H1 (cell line): ENCODE results near the gene MAN2A1. TPM values are rescaled to one million over a fixed set of nuclear protein-coding genes. Genes with fewer than 3 reads are reported as not detected.

Experiments
- CTCF ChIA-PET: fragments of 300-600 bp; sonication (Branson Sonifier 250); formaldehyde crosslinking; loops from one replicate; lab custom pipeline; 2021; ENCODE audit not compliant: partially characterized antibody; lab: Charles Lee
- POLR2A ChIA-PET: fragments of 300-600 bp; sonication (Branson Sonifier 250); formaldehyde crosslinking; loops from one replicate; lab custom pipeline; 2021; ENCODE audit warnings: inconsistent platforms; ENCODE audit not compliant: partially characterized antibody; lab: Charles Lee
- DNase-seq, 2 experiments: peaks; one replicate each; pipeline versions ENCODE4 v3.0.0 to v3.0.0-alpha.2; 2010 to 2022; ENCODE audit warnings: low spot score in 2 of 2, low read depth in 1 of 2, mixed read lengths in 1 of 2
- FAIRE-seq: peaks from 2 replicates; lab custom pipeline; 2011; peaks lifted over from hg19 to GRCh38; lab: Jason Lieb, UNC
- H2AFZ ChIP-seq: 2 replicates; pipeline ENCODE4 v1.8.1; 2012; ENCODE audit warnings: low read length, inconsistent platforms
- H2AK5ac ChIP-seq: 2 replicates; pipeline ENCODE4 v1.6.1; 2013; ENCODE audit warnings: low read depth, low read length
- H2BK120ac ChIP-seq: replicated peaks from 2 replicates; pipeline ENCODE3; 2013; ENCODE audit warnings: low read depth, low read length, inconsistent platforms
- H2BK12ac ChIP-seq: 2 replicates; pipeline ENCODE4 v1.6.1; 2013; ENCODE audit warnings: low read depth, low read length
- H2BK15ac ChIP-seq: 2 replicates; pipeline ENCODE4 v1.6.1; 2013; ENCODE audit warnings: low read length
- H2BK20ac ChIP-seq: 2 replicates; pipeline ENCODE4 v1.6.1; 2013; ENCODE audit warnings: low read length
- H2BK5ac ChIP-seq: 2 replicates; pipeline ENCODE4 v1.6.1; 2013; ENCODE audit warnings: low read depth, low read length
- H3K14ac ChIP-seq: 2 replicates; pipeline ENCODE4 v1.6.1; 2013; ENCODE audit warnings: inconsistent platforms; ENCODE audit not compliant: insufficient read length
- H3K18ac ChIP-seq: 2 replicates; pipeline ENCODE4 v1.6.1; 2013; ENCODE audit warnings: low read length; ENCODE audit errors: extremely low read depth
- H3K23ac ChIP-seq: 2 replicates; pipeline ENCODE4 v1.6.1; 2013; ENCODE audit warnings: inconsistent platforms; ENCODE audit not compliant: insufficient read length
- H3K23me2 ChIP-seq: 2 replicates; pipeline ENCODE4 v1.6.1; 2013; ENCODE audit warnings: low read depth, low read length
- H3K27ac ChIP-seq: 2 replicates; pipeline ENCODE4 v1.6.1; 2011; ENCODE audit warnings: low read depth, low read length, inconsistent platforms
- H3K27me3 ChIP-seq, 4 experiments: replicated peaks in 1 of 4; 1 replicate in 1 of 4; 2 replicates in 3 of 4; pipeline versions ENCODE4 v1.6.1 to v1.8.1; 2011 to 2013; ENCODE audit warnings: low read length in 3 of 4, mild to moderate bottlenecking in 3 of 4, inconsistent platforms in 2 of 4, mixed read lengths in 2 of 4, moderate library complexity in 1 of 4; ENCODE audit not compliant: control insufficient read depth in 3 of 4, insufficient read depth in 3 of 4; ENCODE audit errors: extremely low read depth in 1 of 4
- H3K36me3 ChIP-seq, 4 experiments: 2 replicates each; pipeline versions ENCODE4 v1.6.1 to v1.8.1; 2011 to 2013; ENCODE audit warnings: mild to moderate bottlenecking in 4 of 4, low read length in 3 of 4, moderate library complexity in 2 of 4, control low read depth in 1 of 4, inconsistent platforms in 1 of 4; ENCODE audit not compliant: insufficient read depth in 4 of 4, control insufficient read depth in 2 of 4
- H3K4ac ChIP-seq: replicated peaks from 2 replicates; pipeline ENCODE3; 2013; ENCODE audit warnings: low read length, low read depth, mixed read lengths, inconsistent platforms; ENCODE audit not compliant: insufficient read length
- H3K4me1 ChIP-seq, 4 experiments: replicated peaks in 1 of 4; 1 replicate in 1 of 4; 2 replicates in 3 of 4; pipeline versions ENCODE4 v1.6.1 to v1.8.1; 2011 to 2013; ENCODE audit warnings: low read length in 3 of 4, inconsistent platforms in 2 of 4, mixed read lengths in 1 of 4; ENCODE audit not compliant: insufficient read depth in 4 of 4, control insufficient read depth in 3 of 4
- H3K4me2 ChIP-seq, 2 experiments: 2 replicates each; pipeline versions ENCODE4 v1.6.1 to v1.8.1; 2011 to 2013; ENCODE audit warnings: low read depth in 2 of 2, low read length in 2 of 2, control low read depth in 1 of 2, inconsistent platforms in 1 of 2, mild to moderate bottlenecking in 1 of 2; ENCODE audit not compliant: insufficient read depth in 1 of 2
- H3K4me3 ChIP-seq, 4 experiments: fragments of 200-600, 300-600 bp in 1 of 4; sonication (generic), shearing (Covaris generic), sonication (Bioruptor Twin) in 1 of 4; 2 replicates each; pipeline versions ENCODE4 v1.5.1 to v1.8.1; 2011 to 2016; ENCODE audit warnings: low read length in 4 of 4, low read depth in 3 of 4, control low read depth in 2 of 4, inconsistent platforms in 2 of 4, mild to moderate bottlenecking in 2 of 4, mixed read lengths in 1 of 4, moderate library complexity in 1 of 4; ENCODE audit not compliant: insufficient read depth in 2 of 4; ENCODE audit errors: extremely low read depth in 1 of 4
- H3K56ac ChIP-seq: replicated peaks from 2 replicates; pipeline ENCODE3; 2013; ENCODE audit warnings: low read depth, mild to moderate bottlenecking, mixed read lengths, low read length, inconsistent platforms; ENCODE audit not compliant: insufficient read length
- H3K79me1 ChIP-seq: 2 replicates; pipeline ENCODE4 v1.6.1; 2013; ENCODE audit warnings: low read depth, low read length, control low read depth
- H3K79me2 ChIP-seq, 2 experiments: 2 replicates each; pipeline versions ENCODE4 v1.6.1 to v1.8.1; 2012 to 2013; ENCODE audit warnings: low read length in 2 of 2, mild to moderate bottlenecking in 2 of 2, inconsistent platforms in 1 of 2; ENCODE audit not compliant: insufficient read depth in 2 of 2, control insufficient read depth in 1 of 2
- H3K9ac ChIP-seq, 4 experiments: replicated peaks in 1 of 4; 1 replicate in 1 of 4; 2 replicates in 3 of 4; pipeline versions ENCODE4 v1.6.1 to v1.8.1; 2011 to 2013; ENCODE audit warnings: low read depth in 3 of 4, low read length in 3 of 4, control low read depth in 2 of 4, mild to moderate bottlenecking in 2 of 4, moderate library complexity in 2 of 4, inconsistent platforms in 1 of 4; ENCODE audit errors: extremely low read depth in 1 of 4
- H3K9me3 ChIP-seq, 2 experiments: 2 replicates each; pipeline versions ENCODE4 v1.6.1 to v1.8.1; 2012 to 2013; ENCODE audit warnings: mild to moderate bottlenecking in 2 of 2, moderate library complexity in 2 of 2, control low read depth in 1 of 2, inconsistent platforms in 1 of 2, low read depth in 1 of 2, low read length in 1 of 2, mixed read lengths in 1 of 2; ENCODE audit not compliant: insufficient read depth in 2 of 2
- H4K20me1 ChIP-seq, 2 experiments: replicated peaks in 1 of 2; 2 replicates each; pipeline versions ENCODE3 to v1.8.1; 2011 to 2013; ENCODE audit warnings: inconsistent platforms in 2 of 2, low read length in 2 of 2, mild to moderate bottlenecking in 1 of 2; ENCODE audit not compliant: insufficient read depth in 2 of 2, control insufficient read depth in 1 of 2
- H4K5ac ChIP-seq: 2 replicates; pipeline ENCODE4 v1.6.1; 2013; ENCODE audit warnings: low read length, low read depth, mixed read lengths, inconsistent platforms; ENCODE audit not compliant: insufficient read length
- H4K8ac ChIP-seq: 2 replicates; pipeline ENCODE4 v1.8.0; 2013; ENCODE audit warnings: mild to moderate bottlenecking, moderate library complexity, low read length, inconsistent platforms; ENCODE audit not compliant: insufficient read depth; ENCODE audit errors: extremely low read depth
- H4K91ac ChIP-seq: replicated peaks from 2 replicates; pipeline ENCODE3; 2013; ENCODE audit warnings: low read length, mixed read lengths, inconsistent platforms; ENCODE audit not compliant: insufficient read length
- ATF3 ChIP-seq: IDR thresholded peaks from 2 replicates; pipeline ENCODE4 v1.6.1; 2011; ENCODE audit warnings: low read depth, mild to moderate bottlenecking, low read length; ENCODE audit not compliant: insufficient read depth
- BACH1 ChIP-seq: IDR thresholded peaks from 2 replicates; pipeline ENCODE4 v1.6.1; 2012; ENCODE audit warnings: low read length, improper control_type of control experiment
- BCL11A ChIP-seq, 2 experiments: IDR thresholded peaks; one replicate each; pipeline ENCODE4 v1.6.1; 2011; ENCODE audit warnings: low read depth in 2 of 2, low read length in 2 of 2, mild to moderate bottlenecking in 2 of 2
- CREB1 ChIP-seq: IDR thresholded peaks from 2 replicates; pipeline ENCODE4 v1.6.1; 2012; ENCODE audit warnings: inconsistent platforms
- EZH2 ChIP-seq: fragments of 200-600 bp; sonication (generic); IDR thresholded peaks from 2 replicates; pipeline ENCODE4 v1.7.1; 2012; ENCODE audit warnings: low read depth, mild to moderate bottlenecking, moderate library complexity, low read length, inconsistent platforms; ENCODE audit not compliant: severe bottlenecking
- GABPA ChIP-seq: IDR thresholded peaks from 2 replicates; pipeline ENCODE4 v1.6.1; 2011; ENCODE audit warnings: mild to moderate bottlenecking, low read length, moderate library complexity, borderline replicate concordance; ENCODE audit not compliant: insufficient read depth
- GTF2F1 ChIP-seq: IDR thresholded peaks from 2 replicates; pipeline ENCODE4 v1.6.1; 2012; ENCODE audit warnings: low read depth, low read length, improper control_type of control experiment, borderline replicate concordance
- HDAC6 ChIP-seq: IDR thresholded peaks from one replicate; pipeline ENCODE4 v1.7.1; 2012; ENCODE audit warnings: low read depth, mild to moderate bottlenecking, inconsistent platforms, low read length, moderate library complexity
- MAFK ChIP-seq: IDR thresholded peaks from 2 replicates; pipeline ENCODE4 v1.6.1; 2012; ENCODE audit warnings: low read depth, mild to moderate bottlenecking, improper control_type of control experiment, low read length
- NANOG ChIP-seq: IDR thresholded peaks from 2 replicates; pipeline ENCODE4 v1.6.1; 2011; ENCODE audit warnings: low read length, low read depth, mild to moderate bottlenecking, inconsistent platforms; ENCODE audit not compliant: insufficient read depth, poor library complexity, severe bottlenecking
- POLR2AphosphoS5 ChIP-seq: IDR thresholded peaks from 2 replicates; pipeline ENCODE4 v1.6.1; 2011; ENCODE audit warnings: low read depth, low read length
- RXRA ChIP-seq: IDR thresholded peaks from 2 replicates; pipeline ENCODE4 v1.6.1; 2011; ENCODE audit warnings: low read depth, mild to moderate bottlenecking, low read length, moderate library complexity; ENCODE audit not compliant: insufficient read depth
- SIRT6 ChIP-seq: IDR thresholded peaks from one replicate; pipeline ENCODE4 v1.7.1; 2012; ENCODE audit warnings: low read length, inconsistent platforms
- SIX5 ChIP-seq: IDR thresholded peaks from 2 replicates; pipeline ENCODE4 v1.6.1; 2011; ENCODE audit warnings: mild to moderate bottlenecking, low read depth, low read length
- SP4 ChIP-seq: IDR thresholded peaks from 2 replicates; pipeline ENCODE4 v1.6.1; 2012; ENCODE audit warnings: low read length, inconsistent platforms
- TCF12 ChIP-seq: IDR thresholded peaks from 2 replicates; pipeline ENCODE4 v1.6.1; 2011; ENCODE audit warnings: low read depth, mild to moderate bottlenecking, low read length
- polyA plus RNA-seq, 7 experiments: library from polyadenylated mRNA; depleted of rRNA in 3 of 7; stranded (reverse) in 5 of 7; unstranded in 2 of 7; fragments of >200 nt in 5 of 7; fragments of 200-250 nt in 2 of 7; gene quantifications; 1 replicate in 5 of 7; 2 replicates in 1 of 7; 4 replicates in 1 of 7; pipeline versions ENCODE4 v1.2.1 to v1.2.3, GENCODE V29; 2011 to 2013; ENCODE audit warnings: missing spikeins in 2 of 7, mixed read lengths in 2 of 7
- total RNA-seq: library from RNA; stranded (reverse); fragmentation: NEBNext Ultra II Directional; extraction: Animal tissue kit (Norgen Biotek cat#: 25700); gene quantifications from 2 replicates; pipeline ENCODE4 v1.2.1, GENCODE V29; 2021

Gene MAN2A1
- total and polyA plus RNA-seq, 2 of the 8 experiments (the other 6 are each of a cell fraction or from before 2014, with no cell fraction given) = 29.1 to 102 TPM

GRCh38 chr5:109829331-109829730 is 139.6 kb downstream of the MAN2A1 start:
- H3K79me2 ChIP-seq = no peaks in the 10 kb centered on the region
- H4K20me1 ChIP-seq = no peaks in the 10 kb centered on the region
- no peaks in the 10 kb centered on the region for H3K4me1 ChIP-seq
- no peak overlapping the region for H2BK15ac ChIP-seq
- no peak overlapping the region for H3K18ac ChIP-seq
- no peaks in the 10 kb centered on the region for H3K27me3 ChIP-seq
- no peak overlapping the region for H2AFZ ChIP-seq
- ChIA-PET POLR2A (interaction anchor here (1.0 kb wide), 1 partner anchor 8 kb away, joined by 3 read pairs; no protein-coding TSS in a partner anchor), CTCF (interaction anchor here (0.7 to 2.4 kb wide), 3 partner anchors 10 to 1430 kb away, joined by 3 to 6 read pairs (median 3); no protein-coding TSS in a partner anchor)
- no peaks in the 10 kb centered on the region for H3K23me2 ChIP-seq
- H3K4me2 ChIP-seq = no peak overlapping the region
- no peak overlapping the region for H4K5ac ChIP-seq
- no peak overlapping the region for H3K14ac ChIP-seq
- peaks cover 8 to 42% (median 29%) of the 10 kb centered on the region in 4 experiments; a peak in 7 of 8 replicates for H3K36me3 ChIP-seq
- H2AK5ac ChIP-seq = no peak overlapping the region
- no peak overlapping the region for H3K9ac ChIP-seq
- no peak overlapping the region for H3K56ac ChIP-seq
- H3K4ac ChIP-seq = no peak overlapping the region
- no peak overlapping the region for H3K23ac ChIP-seq
- FAIRE-seq (no peak), DNase-seq (no peak)
- H2BK5ac ChIP-seq = no peak overlapping the region
- H2BK120ac ChIP-seq = no peak overlapping the region
- no peak overlapping the region for H4K8ac ChIP-seq
- no peak overlapping the region for H3K4me3 ChIP-seq
- H2BK12ac ChIP-seq = no peak overlapping the region
- H3K27ac ChIP-seq = no peak overlapping the region
- H3K9me3 ChIP-seq = peaks cover 0 to 13% of the 10 kb centered on the region in 2 experiments; a peak in 2 of 4 replicates
- no peak overlapping the region for H2BK20ac ChIP-seq
- H4K91ac ChIP-seq = no peak overlapping the region
- no peaks in the 10 kb centered on the region for H3K79me1 ChIP-seq
- TF ChIP-seq TCF12 = no peak
- TF ChIP-seq EZH2 = no peak
- no peak for TF ChIP-seq RXRA
- no peak for TF ChIP-seq BCL11A (IDR thresholded peaks at IDR 0.05; ENCODE audit: low read depth in 2 of 2, low read length in 2 of 2)
- TF ChIP-seq NANOG = no peak
- TF ChIP-seq MAFK = no peak
- no peak for TF ChIP-seq HDAC6
- no peak for TF ChIP-seq GTF2F1
- no peak for TF ChIP-seq SIX5
- TF ChIP-seq ATF3 = no peak
- no peak for TF ChIP-seq SIRT6
- TF ChIP-seq GABPA = no peak
- TF ChIP-seq SP4 = no peak
- no peak for TF ChIP-seq POLR2AphosphoS5
- TF ChIP-seq CREB1 = no peak
- TF ChIP-seq BACH1 = no peak
